ENCODE results near the gene UCK2. TPM values are rescaled to one million over a fixed set of nuclear protein-coding genes. Genes with fewer than 3 reads are reported as not detected.

Gene UCK2
- total RNA-seq, 2 experiments from 2014 or later: 0.67 to 0.71 TPM

- ATAC-seq (ENCODE audit: poor library complexity): no peak
- CTCF ChIA-PET: no interaction called here
- no peak overlapping the region for H3K4me3 Mint-ChIP-seq
These were observed 103.5 kb downstream of the UCK2 start for GRCh38 chr1:165930961-165931360.

GRCh38 chr1:165933446-165934170 lies 106.2 kb downstream of the UCK2 start:
- no peak for ATAC-seq (ENCODE audit: poor library complexity)
- intact Hi-C loops (cut with DNase I, micrococcal nuclease): loop anchor here in 1 of 2 experiments (10.0 kb wide), 1 partner anchor 221 kb away; no protein-coding TSS in a partner anchor
- Histone ChIP-seq H3K4me3 (ENCODE audit: low read length) (no peak overlapping the region), H3K36me3 (ENCODE audit: insufficient read depth, low read length) (no peaks in the 10 kb centered on the region), H3K4me1 (ENCODE audit: insufficient read depth, low read length) (no peaks in the 10 kb centered on the region), H3K9me3 (ENCODE audit: control insufficient read depth in 1 of 2, insufficient read depth in 1 of 2, low read length in 2 of 2) (no peaks in the 10 kb centered on the region), H3K27me3 (ENCODE audit: control insufficient read depth in 1 of 2, insufficient read depth in 2 of 2, low read length in 2 of 2) (no peaks in the 10 kb centered on the region), H3K27ac (ENCODE audit: low read depth in 1 of 2, low read length in 2 of 2) (no peak overlapping the region)
- Mint-ChIP-seq H3K9me3 (no peaks in the 10 kb centered on the region), H3K4me3 (no peak overlapping the region), H3K27me3 (peaks cover 13% of the 10 kb centered on the region), H3K36me3 (ENCODE audit: low read depth) (no peaks in the 10 kb centered on the region), H3K4me1 (ENCODE audit: low read depth) (no peaks in the 10 kb centered on the region), H3K27ac (no peak overlapping the region)
- TF ChIP-seq CTCF (IDR thresholded peaks at IDR 0.05): no peak
- ChIA-PET POLR2A (no interaction called here), CTCF (no interaction called here)
- no peak for DNase-seq

More at GRCh38 chr1:165930961-165931360, 103.5 kb downstream of the UCK2 start:
- Mint-ChIP-seq H3K27ac (no peak overlapping the region), H3K4me1 (ENCODE audit: low read depth) (no peaks in the 10 kb centered on the region), H3K9me3 (no peaks in the 10 kb centered on the region), H3K27me3 (peaks cover 26% of the 10 kb centered on the region), H3K36me3 (ENCODE audit: low read depth) (no peaks in the 10 kb centered on the region)
- no peak for DNase-seq
- Histone ChIP-seq H3K27ac (ENCODE audit: low read depth in 1 of 2, low read length in 2 of 2) (no peak overlapping the region), H3K4me1 (ENCODE audit: insufficient read depth, low read length) (no peaks in the 10 kb centered on the region), H3K9me3 (ENCODE audit: control insufficient read depth in 1 of 2, insufficient read depth in 1 of 2, low read length in 2 of 2) (no peaks in the 10 kb centered on the region), H3K36me3 (ENCODE audit: insufficient read depth, low read length) (no peaks in the 10 kb centered on the region), H3K27me3 (ENCODE audit: control insufficient read depth in 1 of 2, insufficient read depth in 2 of 2, low read length in 2 of 2) (peaks cover 0 to 3% of the 10 kb centered on the region in 2 experiments), H3K4me3 (ENCODE audit: low read length) (no peak overlapping the region)
- POLR2A ChIA-PET: no interaction called here
- TF ChIP-seq CTCF (IDR thresholded peaks at IDR 0.05): no peak
- intact Hi-C loops (cut with DNase I, micrococcal nuclease): loop anchor here in 1 of 2 experiments (10.0 kb wide), 1 partner anchor 224 kb away; no protein-coding TSS in a partner anchor

- no peaks in the 10 kb centered on the region for H3K36me3 Mint-ChIP-seq (ENCODE audit: low read depth)
- POLR2A ChIA-PET: no interaction called here
- DNase-seq (no peak), ATAC-seq (ENCODE audit: poor library complexity) (no peak)
- no peaks in the 10 kb centered on the region for H3K36me3 ChIP-seq (ENCODE audit: insufficient read depth, low read length)
- no peaks in the 10 kb centered on the region for H3K4me1 ChIP-seq (ENCODE audit: insufficient read depth, low read length)
- H3K27me3 ChIP-seq (ENCODE audit: control insufficient read depth in 1 of 2, insufficient read depth in 2 of 2, low read length in 2 of 2): no peaks in the 10 kb centered on the region
- no peak overlapping the region for H3K27ac ChIP-seq (ENCODE audit: low read depth in 1 of 2, low read length in 2 of 2)
- intact Hi-C loops (cut with DNase I, micrococcal nuclease): loop anchor here in 1 of 2 experiments (10.0 kb wide), 1 partner anchor 218 kb away; no protein-coding TSS in a partner anchor
- H3K4me1 Mint-ChIP-seq (ENCODE audit: low read depth): no peaks in the 10 kb centered on the region
- CTCF ChIA-PET: no interaction called here
- peaks cover 8% of the 10 kb centered on the region for H3K27me3 Mint-ChIP-seq
- no peak overlapping the region for H3K4me3 ChIP-seq (ENCODE audit: low read length)
- no peaks in the 10 kb centered on the region for H3K9me3 ChIP-seq (ENCODE audit: control insufficient read depth in 1 of 2, insufficient read depth in 1 of 2, low read length in 2 of 2)
- TF ChIP-seq CTCF (IDR thresholded peaks at IDR 0.05): no peak
- H3K27ac Mint-ChIP-seq: no peak overlapping the region
- no peak overlapping the region for H3K4me3 Mint-ChIP-seq
- no peaks in the 10 kb centered on the region for H3K9me3 Mint-ChIP-seq
These were observed 109.1 kb downstream of the UCK2 start for GRCh38 chr1:165936542-165936941.

All from CD4-positive, alpha-beta T cell (primary cell).